ENCODE data around the gene NBEAL1.

NBEAL1 gene

DNA sequence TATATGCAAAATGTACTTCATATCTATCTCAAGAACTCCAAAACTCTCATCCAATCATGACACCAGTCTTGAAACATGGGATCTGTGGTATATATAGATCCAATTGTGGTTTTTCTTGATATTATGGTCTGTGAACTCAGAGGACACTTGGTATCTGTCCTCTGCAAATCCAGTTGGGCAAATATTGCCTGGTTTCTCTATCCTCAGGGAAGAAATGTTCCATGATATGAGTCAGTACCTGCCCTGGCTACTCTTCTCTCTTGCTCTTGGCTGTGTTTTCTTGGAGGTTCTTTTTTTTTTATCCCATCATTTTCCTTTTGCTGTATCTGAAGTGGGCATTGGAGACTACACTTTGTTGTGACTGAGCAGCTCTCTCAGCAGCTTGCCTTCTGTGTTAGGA lies 10.9 kb downstream of the NBEAL1 start:
- peak; percentile 66 for ATAC-seq (ENCODE audit: low read depth)

DNA sequence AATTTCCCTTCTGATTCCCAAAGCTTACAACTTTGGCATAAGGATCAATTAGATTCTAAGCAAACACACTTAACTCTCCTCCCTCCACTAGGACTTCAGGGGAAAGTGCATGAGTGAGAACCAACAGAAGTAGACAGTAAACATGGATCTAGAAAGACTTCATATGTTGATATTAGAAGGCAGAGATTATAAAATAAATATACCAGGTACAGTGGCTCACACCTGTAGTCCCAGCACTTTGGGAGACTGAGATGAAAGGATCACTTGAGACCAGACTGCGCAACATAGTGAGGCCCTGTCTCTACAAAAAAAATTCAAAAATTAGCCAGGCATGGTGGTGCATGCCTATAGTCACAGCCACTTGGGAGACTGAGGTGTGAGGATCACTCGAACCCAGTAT lies 15.9 kb downstream of the NBEAL1 start:
- TF ChIP-seq, protein P1, sequence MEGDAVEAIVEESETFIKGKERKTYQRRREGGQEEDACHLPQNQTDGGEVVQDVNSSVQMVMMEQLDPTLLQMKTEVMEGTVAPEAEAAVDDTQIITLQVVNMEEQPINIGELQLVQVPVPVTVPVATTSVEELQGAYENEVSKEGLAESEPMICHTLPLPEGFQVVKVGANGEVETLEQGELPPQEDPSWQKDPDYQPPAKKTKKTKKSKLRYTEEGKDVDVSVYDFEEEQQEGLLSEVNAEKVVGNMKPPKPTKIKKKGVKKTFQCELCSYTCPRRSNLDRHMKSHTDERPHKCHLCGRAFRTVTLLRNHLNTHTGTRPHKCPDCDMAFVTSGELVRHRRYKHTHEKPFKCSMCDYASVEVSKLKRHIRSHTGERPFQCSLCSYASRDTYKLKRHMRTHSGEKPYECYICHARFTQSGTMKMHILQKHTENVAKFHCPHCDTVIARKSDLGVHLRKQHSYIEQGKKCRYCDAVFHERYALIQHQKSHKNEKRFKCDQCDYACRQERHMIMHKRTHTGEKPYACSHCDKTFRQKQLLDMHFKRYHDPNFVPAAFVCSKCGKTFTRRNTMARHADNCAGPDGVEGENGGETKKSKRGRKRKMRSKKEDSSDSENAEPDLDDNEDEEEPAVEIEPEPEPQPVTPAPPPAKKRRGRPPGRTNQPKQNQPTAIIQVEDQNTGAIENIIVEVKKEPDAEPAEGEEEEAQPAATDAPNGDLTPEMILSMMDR (IDR thresholded peaks at IDR 0.05; ENCODE audit: poor library complexity, severe bottlenecking), result no peak
- Histone ChIP-seq H3K9me3 (ENCODE audit: severe bottlenecking) (no peaks in the 10 kb centered on the region), H3K27ac (ENCODE audit: poor library complexity, severe bottlenecking) (no peak overlapping the region), H3K36me3 (ENCODE audit: low read depth) (peaks cover 11% of the 10 kb centered on the region; the same call in 1 of the 2 replicates), H3K4me1 (ENCODE audit: insufficient read depth, poor library complexity, severe bottlenecking) (no peaks in the 10 kb centered on the region), H3K27me3 (ENCODE audit: insufficient read depth, poor library complexity, severe bottlenecking) (no peaks in the 10 kb centered on the region), H3K4me3 (ENCODE audit: severe bottlenecking) (no peak overlapping the region)
- ATAC-seq (ENCODE audit: low read depth) (no peak), DNase-seq (ENCODE audit: low spot score) (no peak)

More for the DNA sequence above, 10.9 kb downstream of the NBEAL1 start:
- H3K9me3 ChIP-seq (ENCODE audit: severe bottlenecking), result no peaks in the 10 kb centered on the region
- H3K4me1 ChIP-seq (ENCODE audit: insufficient read depth, poor library complexity, severe bottlenecking), result peaks cover 6% of the 10 kb centered on the region
- no peak for DNase-seq (ENCODE audit: low spot score)
- H3K4me3 ChIP-seq (ENCODE audit: severe bottlenecking), result no peak overlapping the region
- H3K27me3 ChIP-seq (ENCODE audit: insufficient read depth, poor library complexity, severe bottlenecking), result no peaks in the 10 kb centered on the region
- peaks cover 11% of the 10 kb centered on the region; the same call in 1 of the 2 replicates for H3K36me3 ChIP-seq (ENCODE audit: low read depth)
- TF ChIP-seq, protein P1 (IDR thresholded peaks at IDR 0.05; ENCODE audit: poor library complexity, severe bottlenecking), result no peak
- no peak overlapping the region for H3K27ac ChIP-seq (ENCODE audit: poor library complexity, severe bottlenecking)

DNA sequence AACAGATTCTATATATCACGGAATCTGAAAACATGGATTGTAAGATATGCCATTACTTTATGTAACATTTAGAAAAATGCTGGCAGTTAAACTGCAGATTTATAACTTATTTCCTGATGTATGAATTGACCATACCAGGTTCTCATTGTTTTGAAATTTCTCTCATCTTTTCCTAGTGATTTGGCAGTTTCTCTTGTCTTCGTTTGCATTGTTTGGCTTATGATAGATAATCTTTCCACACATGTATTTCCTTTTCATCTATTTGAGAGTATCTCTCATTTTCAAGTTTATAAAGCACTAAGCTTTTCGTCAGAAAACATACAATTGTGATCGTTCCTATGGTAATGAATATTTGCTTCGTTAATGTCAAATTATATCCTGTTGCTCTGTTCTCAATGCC lies 16.3 kb downstream of the NBEAL1 start:
- no peaks in the 10 kb centered on the region for H3K27me3 ChIP-seq (ENCODE audit: insufficient read depth, poor library complexity, severe bottlenecking)
- no peak for DNase-seq (ENCODE audit: low spot score)
- no peak for ATAC-seq (ENCODE audit: low read depth)
- TF ChIP-seq, protein P1 (IDR thresholded peaks at IDR 0.05; ENCODE audit: poor library complexity, severe bottlenecking), result no peak
- no peaks in the 10 kb centered on the region for H3K4me1 ChIP-seq (ENCODE audit: insufficient read depth, poor library complexity, severe bottlenecking)
- no peaks in the 10 kb centered on the region for H3K9me3 ChIP-seq (ENCODE audit: severe bottlenecking)
- H3K4me3 ChIP-seq (ENCODE audit: severe bottlenecking), result no peak overlapping the region
- H3K36me3 ChIP-seq (ENCODE audit: low read depth), result peaks cover 11% of the 10 kb centered on the region; the same call in 1 of the 2 replicates
- no peak overlapping the region for H3K27ac ChIP-seq (ENCODE audit: poor library complexity, severe bottlenecking)

DNA sequence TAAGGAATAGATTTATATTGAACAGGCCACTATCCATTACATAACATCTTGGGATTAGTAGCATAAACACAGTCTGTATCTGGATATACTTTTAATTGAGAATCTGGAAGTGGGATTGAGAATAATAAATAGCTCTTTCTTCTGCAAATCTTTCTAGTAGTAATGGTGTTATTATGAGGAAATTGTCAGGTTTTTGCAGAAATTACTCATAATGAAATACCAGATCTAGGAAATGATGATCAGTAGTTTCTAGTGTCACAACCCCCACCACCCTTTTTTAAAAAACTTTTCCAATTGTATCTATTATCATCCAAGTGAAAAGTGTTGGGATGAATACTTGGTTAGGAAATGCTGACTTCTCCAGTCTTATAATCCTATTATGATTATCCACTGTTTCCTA lies 18.7 kb downstream of the NBEAL1 start:
- no peak overlapping the region for H3K4me3 ChIP-seq (ENCODE audit: severe bottlenecking)
- ATAC-seq (ENCODE audit: low read depth), result no peak
- TF ChIP-seq, protein P1 (IDR thresholded peaks at IDR 0.05; ENCODE audit: poor library complexity, severe bottlenecking), result no peak

DNA sequence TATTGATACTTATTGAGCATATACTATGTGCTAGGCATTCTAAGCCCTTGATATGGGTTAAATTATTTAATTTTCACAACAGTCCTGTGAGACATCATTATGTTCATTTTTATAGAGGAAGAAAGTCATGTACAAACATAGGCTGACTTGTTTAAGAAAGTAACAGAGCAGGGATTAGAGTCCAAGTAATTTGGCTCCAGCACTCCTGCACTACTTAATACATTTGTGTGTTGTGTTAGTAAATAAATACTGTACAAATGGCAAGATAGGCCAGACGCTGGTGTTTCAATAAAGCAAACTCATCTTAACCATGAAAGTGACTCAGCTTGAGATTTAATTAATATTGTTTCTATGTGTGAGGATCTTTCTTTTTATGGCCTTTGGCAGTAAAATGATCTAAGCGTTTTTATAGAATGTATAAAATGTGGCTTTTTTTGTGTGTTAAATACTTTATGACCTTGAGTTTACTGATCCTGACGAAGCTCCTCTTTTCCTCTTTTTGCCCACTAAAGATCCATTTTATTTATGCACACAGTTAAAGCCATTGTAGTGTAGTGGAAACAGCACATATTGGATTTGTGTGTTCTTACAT lies 21.3 kb downstream of the NBEAL1 start:
- TF ChIP-seq, protein P1 (IDR thresholded peaks at IDR 0.05; ENCODE audit: poor library complexity, severe bottlenecking), result no peak
- ATAC-seq (ENCODE audit: low read depth) (no peak), DNase-seq (ENCODE audit: low spot score) (no peak)
- H3K27me3 ChIP-seq (ENCODE audit: insufficient read depth, poor library complexity, severe bottlenecking), result no peaks in the 10 kb centered on the region
- H3K27ac ChIP-seq (ENCODE audit: poor library complexity, severe bottlenecking), result peak overlapping the region; percentile 86
- H3K36me3 ChIP-seq (ENCODE audit: low read depth), result peaks cover 1% of the 10 kb centered on the region; the same call in 1 of the 2 replicates
- peaks cover 22% of the 10 kb centered on the region for H3K4me1 ChIP-seq (ENCODE audit: insufficient read depth, poor library complexity, severe bottlenecking)
- no peak overlapping the region for H3K4me3 ChIP-seq (ENCODE audit: severe bottlenecking)
- no peaks in the 10 kb centered on the region for H3K9me3 ChIP-seq (ENCODE audit: severe bottlenecking)

More for the DNA sequence above, 18.7 kb downstream of the NBEAL1 start:
- Histone ChIP-seq H3K27me3 (ENCODE audit: insufficient read depth, poor library complexity, severe bottlenecking) (no peaks in the 10 kb centered on the region), H3K4me1 (ENCODE audit: insufficient read depth, poor library complexity, severe bottlenecking) (peaks cover 10% of the 10 kb centered on the region), H3K27ac (ENCODE audit: poor library complexity, severe bottlenecking) (no peak overlapping the region), H3K9me3 (ENCODE audit: severe bottlenecking) (no peaks in the 10 kb centered on the region), H3K36me3 (ENCODE audit: low read depth) (no peaks in the 10 kb centered on the region)
- DNase-seq (ENCODE audit: low spot score), result no peak

All from RWPE2 (cell line).